HG03108 (cell line): ENCODE results near the gene PDE6C.
"Not testable (repeated sequence)": the region's sequence is repeated elsewhere in the genome, so short reads cannot be mapped to it uniquely, and the experiment has no call there.

Experiments
- ATAC-seq: cut with Tn5 transposase; IDR thresholded peaks from one replicate; pipeline ENCODE4 v1.9.1; 2021; ENCODE audit warnings: moderate library complexity; ENCODE audit not compliant: unreplicated experiment

Gene PDE6C

GRCh38 chr10:93629647-93630305 is 17.4 kb downstream of the PDE6C start:
- ATAC-seq, result no peak

GRCh38 chr10:93630625-93631557 is 18.6 kb downstream of the PDE6C start:
- ATAC-seq, result no peak

- ATAC-seq, result no peak
Measured at GRCh38 chr10:93639791-93640190, 27.5 kb downstream of the PDE6C start.

GRCh38 chr10:93652857-93653256 is 40.5 kb downstream of the PDE6C start:
- ATAC-seq, result no peak

GRCh38 chr10:93654201-93654600 is 41.9 kb downstream of the PDE6C start:
- no peak for ATAC-seq

- ATAC-seq, result no peak
Measured at GRCh38 chr10:93656155-93656554, 43.8 kb downstream of the PDE6C start.

GRCh38 chr10:93657757-93658156 is 45.4 kb downstream of the PDE6C start:
- no peak for ATAC-seq

- ATAC-seq, result no peak
Measured at GRCh38 chr10:93666030-93666429, 53.7 kb downstream of the PDE6C start.

- ATAC-seq, result no peak
Measured at GRCh38 chr10:93667795-93668194, 55.5 kb downstream of the PDE6C start.

GRCh38 chr10:93670372-93670771 is 58.0 kb downstream of the PDE6C start:
- no peak for ATAC-seq

GRCh38 chr10:93671042-93671441 is 58.7 kb downstream of the PDE6C start:
- ATAC-seq, result no peak

- no peak for ATAC-seq
Measured at GRCh38 chr10:93672022-93672678, 59.8 kb downstream of the PDE6C start.

GRCh38 chr10:93672890-93673289 is 60.6 kb downstream of the PDE6C start:
- no peak for ATAC-seq

- no peak for ATAC-seq
Measured at GRCh38 chr10:93673791-93674190, 61.5 kb downstream of the PDE6C start.

GRCh38 chr10:93678386-93678785 is 66.0 kb downstream of the PDE6C start:
- no peak for ATAC-seq

GRCh38 chr10:93678805-93679587 is 66.7 kb downstream of the PDE6C start:
- ATAC-seq, result no peak

GRCh38 chr10:93680412-93681047 is 68.2 kb downstream of the PDE6C start:
- no peak for ATAC-seq

- ATAC-seq, result no peak
Measured at GRCh38 chr10:93687737-93688136, 75.4 kb downstream of the PDE6C start.

GRCh38 chr10:93695740-93696139 is 83.4 kb downstream of the PDE6C start:
- no peak for ATAC-seq

GRCh38 chr10:93696582-93696981 is 84.2 kb downstream of the PDE6C start:
- not testable (repeated sequence) for ATAC-seq
